Dedifferentiated amniotic fluid mesenchymal stem cell (primary cell): ENCODE data around the gene OCA2.
A peak's percentile ranks its signal among the peaks of the same experiment; 100 is the strongest.
"Not testable (repeated sequence)": the region's sequence is repeated elsewhere in the genome, so short reads cannot be mapped to it uniquely, and the experiment has no call there.

Experiments
- DNase-seq: peaks from one replicate; pipeline ENCODE4 v3.0.0-alpha.2; 2016; ENCODE audit errors: extremely low spot score

Gene OCA2

DNA sequence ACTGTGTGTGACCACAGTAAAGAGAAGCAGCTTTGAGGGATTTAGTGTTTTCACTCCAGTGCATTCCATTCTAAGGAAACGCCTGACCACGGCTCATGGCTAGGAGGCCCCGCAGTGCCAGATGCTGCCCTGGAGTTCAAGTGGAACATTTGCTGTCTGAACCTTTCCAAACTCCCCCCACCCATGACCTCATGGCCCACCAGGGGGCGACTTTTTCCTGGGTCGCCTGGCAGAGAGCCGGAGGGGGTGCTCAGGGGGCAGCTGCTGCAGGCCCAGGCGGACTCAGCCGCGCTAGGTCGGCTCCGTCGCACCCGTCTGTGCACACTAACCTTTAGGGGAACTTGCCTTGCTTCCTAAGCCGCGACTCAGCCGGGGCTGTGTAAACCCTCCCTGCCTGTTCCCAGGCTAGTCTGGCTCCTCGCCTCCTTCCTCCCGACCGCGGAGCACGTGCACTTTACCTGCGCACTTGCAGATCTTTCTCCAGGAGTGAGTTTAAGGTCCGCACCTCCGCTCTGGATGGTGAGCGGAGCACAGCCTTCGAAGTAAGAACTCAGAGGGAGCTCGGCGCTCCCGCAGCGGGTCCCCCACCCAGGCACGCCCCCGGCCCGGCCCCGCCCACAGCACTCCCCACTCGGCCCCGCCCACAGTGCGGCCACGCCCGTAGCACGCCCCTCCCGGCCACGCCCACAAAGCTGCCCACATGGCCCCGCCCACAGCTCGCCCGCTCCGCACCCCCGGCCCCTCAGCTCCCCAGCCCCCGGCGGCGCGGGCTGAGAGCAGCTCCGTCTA lies at the start of gene OCA2:
OCA2 (minus strand) TSS at position 550 of the 789 bp plus-strand sequence. CDS start 17,441 bp downstream, outside the sequence.
- DNase-seq, result peak; percentile 35

DNA sequence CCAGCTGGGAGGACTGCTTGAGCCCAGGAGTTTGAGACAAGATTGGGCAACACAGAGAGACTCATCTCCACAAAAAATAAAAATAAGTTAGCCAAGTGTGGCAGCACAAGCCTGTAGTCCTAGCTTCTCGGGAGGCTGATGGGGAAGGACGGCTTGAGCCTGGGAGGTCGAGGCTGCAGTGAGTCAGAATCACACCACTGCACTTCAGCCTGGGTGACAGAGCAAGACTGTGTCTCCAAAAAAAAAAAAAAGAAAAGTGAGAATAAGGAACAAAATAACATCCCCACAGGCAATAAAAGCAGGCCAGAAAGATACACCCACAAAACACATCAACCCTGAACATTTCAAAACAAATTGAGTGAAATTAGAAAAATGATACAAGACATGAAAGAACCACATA lies 48.7 kb upstream of the OCA2 start:
- DNase-seq, result no peak

DNA sequence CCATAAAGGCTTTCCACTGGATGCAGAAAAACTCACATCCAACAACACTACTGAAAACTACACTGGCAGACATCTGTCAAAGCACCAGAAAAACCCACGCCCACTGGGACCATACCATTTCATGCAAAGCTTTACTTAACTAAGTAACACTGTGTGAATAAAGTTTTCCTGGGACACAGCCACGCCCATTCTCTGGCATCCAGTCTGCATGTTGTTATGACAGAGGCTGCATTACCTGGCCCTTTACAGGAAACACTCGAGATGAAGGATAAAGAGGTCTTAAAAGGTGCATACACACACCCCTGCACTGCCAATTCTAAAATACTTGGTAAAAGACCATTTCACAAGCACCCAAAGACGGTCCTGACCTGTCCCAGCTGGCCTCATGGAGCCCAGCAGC lies 46.3 kb upstream of the OCA2 start:
- DNase-seq, result not testable (repeated sequence)

DNA sequence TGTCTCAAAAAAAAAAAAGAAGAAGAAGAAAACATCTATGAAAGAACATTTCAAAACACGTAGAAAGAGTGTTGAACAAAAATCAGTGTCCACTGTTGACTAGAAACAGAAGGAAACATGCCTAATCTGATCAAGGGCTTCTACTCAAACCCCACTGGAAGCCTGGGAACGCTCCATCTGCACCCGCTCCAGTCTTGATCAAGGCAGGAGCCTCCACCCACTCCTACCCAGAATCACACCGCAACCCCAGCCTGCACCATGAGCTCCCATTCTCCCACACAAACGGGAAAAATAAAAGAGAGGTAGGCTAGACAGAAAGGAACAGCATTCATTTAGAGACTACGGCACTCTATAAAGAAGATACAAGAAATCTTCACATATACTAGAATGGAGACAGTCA lies 40.9 kb upstream of the OCA2 start:
- DNase-seq, result no peak

DNA sequence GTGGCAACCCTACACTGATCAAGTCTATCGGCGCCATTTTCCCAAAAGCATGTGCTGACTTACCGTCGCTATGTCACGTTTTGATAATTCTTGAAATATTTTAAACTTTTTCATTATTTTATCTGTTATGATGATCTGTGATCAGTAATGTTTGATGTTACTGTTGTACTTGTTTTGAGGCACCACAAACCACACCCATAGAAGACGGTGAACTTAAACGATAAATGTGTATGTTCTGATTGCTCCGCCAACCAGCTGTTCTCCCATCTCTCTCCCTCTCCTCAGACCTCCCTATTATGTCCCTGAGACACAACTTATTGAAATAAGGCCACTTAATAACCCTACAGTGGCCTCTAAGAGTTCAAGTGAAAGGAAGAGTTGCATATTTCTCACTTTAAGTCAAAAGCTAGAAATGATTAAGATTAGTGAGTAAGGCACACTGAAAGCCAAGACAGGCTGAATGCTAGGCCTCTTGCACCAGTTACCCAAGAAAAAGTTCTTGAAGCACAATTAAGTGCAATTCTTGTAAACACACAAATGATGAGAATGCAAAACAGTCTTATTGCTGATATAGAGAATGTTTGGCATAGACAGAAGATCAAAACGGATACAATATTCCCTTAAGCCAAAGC lies 38.4 kb upstream of the OCA2 start:
- DNase-seq, result not testable (repeated sequence)

DNA sequence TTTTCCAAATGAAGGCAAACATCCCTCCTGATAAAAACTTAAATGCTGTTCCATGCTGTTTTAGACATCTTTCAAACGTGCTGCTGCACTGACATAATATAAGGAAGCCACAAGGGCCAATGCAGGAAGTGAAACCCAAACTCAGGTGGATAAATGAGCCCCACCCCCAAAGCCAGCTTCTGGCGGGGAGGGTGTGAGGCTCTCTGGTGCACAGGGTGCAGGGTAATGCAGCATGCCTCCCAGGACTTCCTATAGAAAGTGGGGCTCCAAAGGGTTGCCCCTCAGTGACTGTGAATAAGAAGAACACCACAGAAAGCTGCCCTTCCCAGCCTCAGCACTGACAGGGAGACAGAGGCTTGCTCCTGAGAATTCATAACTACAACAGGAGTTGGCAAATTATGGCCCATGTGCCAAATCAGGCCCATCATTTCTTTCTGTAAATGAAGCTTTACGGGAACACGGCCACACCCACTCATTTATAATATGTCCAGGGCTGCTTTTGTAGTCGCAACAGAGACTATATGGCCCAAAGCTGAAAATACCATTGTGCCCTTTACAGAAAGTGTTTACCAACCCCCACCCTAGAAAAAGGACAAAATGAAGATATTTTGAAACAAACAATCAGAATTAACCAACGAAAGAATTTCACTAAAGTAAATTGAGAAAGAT lies 37.3 kb upstream of the OCA2 start:
- not testable (repeated sequence) for DNase-seq

DNA sequence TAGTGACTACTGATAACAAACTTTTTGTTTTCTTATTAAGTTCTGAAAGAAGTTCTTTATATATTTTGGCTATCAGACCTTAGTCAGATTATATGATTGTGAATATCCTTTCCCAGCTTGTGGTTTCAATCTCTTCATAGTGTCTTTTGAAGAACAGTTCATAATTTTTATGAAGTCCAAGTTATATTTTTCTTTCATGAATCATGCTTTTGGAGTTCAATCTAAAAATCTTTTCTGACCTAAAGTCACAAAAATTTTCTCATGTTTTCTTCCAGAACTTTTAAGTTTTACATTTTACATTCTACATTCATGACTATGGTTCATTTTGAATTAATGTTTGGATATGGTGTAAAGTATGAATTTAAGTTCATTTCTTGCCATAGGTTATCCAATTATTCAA lies 34.2 kb upstream of the OCA2 start:
- DNase-seq, result peak; percentile 27

DNA sequence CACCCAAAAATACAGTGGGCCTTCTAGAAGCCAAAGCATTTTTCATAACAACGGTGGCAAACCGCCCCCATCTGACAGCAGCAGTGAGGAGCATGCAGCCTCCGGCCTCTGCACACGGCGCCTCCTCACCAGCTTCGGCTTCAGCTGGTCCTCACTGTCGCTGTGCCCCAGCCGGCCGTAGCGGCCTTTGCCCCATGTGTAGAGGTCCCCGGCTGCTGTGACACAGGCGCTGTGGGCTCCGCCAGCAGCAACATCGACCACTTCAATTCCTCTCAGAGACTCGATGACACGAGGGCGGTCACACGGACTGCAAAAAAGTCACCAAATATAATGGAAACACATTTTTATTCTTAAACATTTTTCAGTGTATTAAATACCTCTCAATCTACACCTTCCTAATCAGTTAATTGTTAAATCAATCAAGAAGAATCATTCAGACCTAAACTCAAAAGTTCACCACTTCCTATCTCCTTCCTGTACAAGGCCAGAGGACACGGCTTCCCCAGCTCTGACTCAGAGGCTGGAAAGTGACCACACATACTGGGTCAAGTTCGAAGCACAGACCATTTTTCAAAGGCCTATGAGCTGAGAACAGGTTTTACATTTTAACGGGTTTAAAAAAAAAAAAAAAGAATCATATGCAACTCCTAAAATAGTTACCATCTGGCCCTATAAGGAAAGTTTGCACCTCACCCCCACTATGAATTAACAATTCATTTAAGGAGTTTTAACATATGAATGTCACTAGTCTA lies 33.6 kb upstream of the OCA2 start:
- DNase-seq, result no peak

DNA sequence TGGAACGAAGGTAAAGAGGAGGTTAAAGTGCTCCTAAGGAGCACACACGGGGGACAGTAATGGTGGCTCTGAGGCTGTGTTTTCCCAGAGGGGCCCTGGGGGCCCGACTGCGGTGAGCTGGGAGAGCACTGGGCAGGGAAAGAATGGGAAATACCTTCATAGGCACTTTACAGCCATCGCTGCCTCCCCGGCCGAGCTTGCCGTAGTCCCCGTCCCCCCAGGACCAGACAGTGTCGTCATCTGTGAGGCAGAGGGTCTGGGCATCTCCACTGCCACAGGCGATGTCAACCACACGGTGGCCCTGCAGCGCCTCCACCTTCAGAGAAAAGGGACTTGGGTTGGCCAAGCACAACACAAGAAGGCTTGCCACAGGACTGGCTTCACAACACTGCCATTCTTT lies 32.8 kb upstream of the OCA2 start:
- DNase-seq, result no peak

DNA sequence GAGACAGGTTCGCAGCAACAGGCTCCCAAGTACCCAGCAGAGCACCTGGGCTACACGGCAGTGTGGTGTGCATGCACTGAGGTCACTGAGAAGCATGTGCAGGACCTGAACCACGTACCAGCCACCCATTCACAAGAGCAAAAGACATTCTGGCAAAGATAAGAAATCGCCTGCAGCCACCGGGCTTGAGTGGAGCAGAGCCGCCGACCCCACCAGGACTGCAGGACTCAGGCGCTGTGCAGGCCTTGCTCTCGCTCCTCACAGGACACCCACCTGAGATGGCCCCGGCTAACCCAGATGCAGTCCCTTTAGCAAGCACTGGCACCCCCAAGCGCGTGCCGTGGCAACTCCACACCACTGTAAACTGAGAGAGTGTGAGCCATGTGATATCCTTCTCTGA lies 32.3 kb upstream of the OCA2 start:
- no peak for DNase-seq

DNA sequence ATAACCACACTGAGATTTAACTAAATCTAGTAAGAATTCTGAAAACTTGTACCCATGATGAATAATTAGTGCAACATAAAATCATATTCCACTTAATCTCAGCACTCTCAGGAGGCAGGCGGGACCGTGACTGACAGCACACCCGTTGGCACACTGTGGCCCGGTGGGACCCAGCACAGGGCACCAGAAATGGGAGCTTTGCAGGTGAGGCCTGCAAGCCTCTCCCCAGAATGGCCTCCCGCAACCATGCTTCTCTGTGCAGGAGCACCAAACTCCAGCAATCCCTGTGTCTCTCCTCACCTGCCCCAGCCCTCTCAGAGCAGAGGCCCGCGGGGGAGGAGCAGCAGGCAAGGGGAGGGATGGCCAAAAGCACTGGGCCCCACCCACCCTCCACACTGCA lies 31.5 kb upstream of the OCA2 start:
- no peak for DNase-seq

DNA sequence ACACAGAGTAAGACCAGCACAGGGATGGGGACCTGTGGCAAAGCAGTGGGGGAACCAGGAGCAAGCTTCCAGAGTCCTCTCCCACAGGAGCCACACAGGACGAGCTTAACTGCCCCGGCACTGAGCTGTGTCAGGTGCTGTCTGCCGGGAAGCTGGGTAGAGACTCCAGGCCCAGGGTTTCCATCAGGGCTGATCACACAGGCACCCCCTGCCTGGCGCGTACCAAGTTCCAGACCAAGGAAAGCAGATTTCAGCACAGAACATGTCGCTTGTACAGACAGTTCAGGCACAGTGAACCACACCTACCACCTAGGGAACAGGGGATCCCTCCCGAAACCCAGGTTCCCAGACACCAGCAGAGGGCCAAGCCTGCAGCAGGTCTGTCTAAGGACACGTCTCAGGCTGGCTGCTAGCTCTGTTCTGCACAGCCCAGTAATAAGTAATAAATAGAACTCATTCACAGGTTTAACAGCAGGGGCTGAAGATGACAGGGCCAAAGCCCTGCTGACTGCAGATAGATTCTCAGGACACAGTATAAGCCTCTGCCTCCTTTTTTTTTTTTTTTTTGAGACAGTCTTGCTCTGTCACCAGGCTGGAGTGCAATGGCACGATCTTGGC lies 30.2 kb upstream of the OCA2 start:
- DNase-seq, result no peak

DNA sequence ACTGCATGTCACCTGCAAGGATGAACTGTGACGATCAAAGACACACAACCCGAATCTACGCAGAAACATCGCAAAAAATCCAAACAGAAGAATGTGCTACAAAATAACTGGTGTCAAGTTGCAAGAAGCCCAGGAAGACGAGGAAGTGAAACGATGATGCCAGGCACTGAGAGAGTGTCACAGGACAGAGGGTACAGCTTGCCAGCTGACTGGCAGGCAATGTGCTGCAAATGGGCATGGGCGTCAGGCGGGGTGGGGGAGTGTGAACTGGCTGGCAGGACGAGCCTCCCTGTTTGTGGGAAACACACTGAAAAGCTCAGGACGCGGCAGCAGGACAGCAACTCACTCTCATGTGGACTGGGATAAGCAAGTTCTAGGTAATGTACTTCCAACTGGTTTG lies 28.9 kb upstream of the OCA2 start:
- no peak for DNase-seq

DNA sequence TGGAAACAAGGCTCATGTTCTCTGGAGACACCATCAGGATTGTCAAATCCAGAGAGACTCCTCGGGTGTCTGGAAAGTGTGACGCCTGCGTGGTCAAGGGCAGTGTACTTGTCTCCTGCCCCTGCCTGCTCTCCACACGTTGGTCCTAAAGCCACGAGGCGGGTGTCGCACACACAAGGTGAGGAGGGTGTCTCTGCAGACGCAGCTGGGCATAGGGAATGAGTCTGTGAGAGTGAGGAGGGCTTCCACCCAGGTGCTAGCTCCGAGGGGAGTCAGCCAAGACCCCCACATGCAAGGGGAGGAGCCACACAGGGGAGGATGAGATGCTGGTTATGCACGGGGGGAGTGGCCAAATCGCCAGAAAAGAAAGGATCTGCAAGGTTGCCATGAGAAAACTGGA lies 27.9 kb upstream of the OCA2 start:
- DNase-seq, result no peak

DNA sequence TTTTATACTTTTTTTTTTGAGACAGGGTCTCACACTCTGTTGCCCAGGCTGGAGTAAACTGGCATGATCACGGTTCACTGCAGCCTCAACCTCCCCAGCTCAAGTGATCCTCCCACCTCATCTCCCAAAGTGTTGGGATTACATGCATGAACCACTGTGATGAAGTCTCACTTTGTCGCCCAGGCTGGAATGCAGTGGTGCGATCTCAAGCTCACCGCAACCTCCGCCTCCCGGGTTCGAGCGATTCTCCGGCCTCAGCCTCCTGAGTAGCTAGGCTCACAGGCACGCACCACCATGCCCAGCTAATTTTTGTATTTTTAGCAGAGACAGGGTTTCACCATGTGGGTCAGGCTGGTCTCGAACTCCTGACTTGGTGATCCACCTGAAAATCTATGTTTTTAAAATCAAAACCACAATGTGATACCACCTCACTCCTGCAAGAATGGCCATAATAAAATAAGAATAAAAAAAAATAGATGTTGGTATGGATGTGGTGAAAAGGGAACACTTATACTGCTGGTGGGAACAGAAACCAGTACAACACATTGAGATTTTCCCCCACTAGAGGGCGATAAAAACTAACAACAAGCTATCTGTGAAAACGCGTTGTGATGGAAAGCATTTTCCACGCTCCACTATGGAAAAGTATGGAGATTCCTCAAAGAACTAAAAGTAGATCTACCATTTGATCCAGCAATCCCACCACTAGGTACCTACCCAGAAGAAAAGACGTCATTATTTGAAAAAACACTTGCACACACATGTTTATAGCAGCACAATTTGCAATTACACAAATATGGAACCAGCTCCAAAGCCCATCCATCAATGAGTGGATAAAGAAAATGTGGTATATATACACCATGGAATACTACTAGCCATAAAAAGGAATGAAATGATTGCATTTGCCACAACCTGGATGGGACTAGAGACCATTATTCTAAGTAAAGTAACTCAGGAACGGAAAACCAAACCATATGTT lies 26.8 kb upstream of the OCA2 start:
- peak; percentile 39 for DNase-seq

DNA sequence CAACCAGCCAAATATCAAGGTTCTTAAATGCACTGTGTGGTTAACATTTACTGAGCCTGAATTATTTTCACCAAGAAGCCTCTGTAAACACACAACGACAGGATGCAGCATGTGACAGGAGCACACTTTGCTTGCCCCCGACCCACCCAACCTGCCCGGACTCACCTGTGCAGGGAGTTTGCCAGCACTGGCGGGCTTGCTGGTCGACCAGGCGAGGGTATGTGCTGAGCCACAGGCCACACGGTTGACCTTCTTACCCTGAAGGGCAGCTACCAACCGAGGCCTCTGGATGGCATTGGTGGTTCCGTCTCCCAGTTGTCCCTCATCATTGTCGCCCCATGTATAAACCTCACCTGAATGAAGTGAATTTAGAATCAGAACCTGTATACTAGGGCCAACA lies 25.7 kb upstream of the OCA2 start:
- DNase-seq, result no peak

DNA sequence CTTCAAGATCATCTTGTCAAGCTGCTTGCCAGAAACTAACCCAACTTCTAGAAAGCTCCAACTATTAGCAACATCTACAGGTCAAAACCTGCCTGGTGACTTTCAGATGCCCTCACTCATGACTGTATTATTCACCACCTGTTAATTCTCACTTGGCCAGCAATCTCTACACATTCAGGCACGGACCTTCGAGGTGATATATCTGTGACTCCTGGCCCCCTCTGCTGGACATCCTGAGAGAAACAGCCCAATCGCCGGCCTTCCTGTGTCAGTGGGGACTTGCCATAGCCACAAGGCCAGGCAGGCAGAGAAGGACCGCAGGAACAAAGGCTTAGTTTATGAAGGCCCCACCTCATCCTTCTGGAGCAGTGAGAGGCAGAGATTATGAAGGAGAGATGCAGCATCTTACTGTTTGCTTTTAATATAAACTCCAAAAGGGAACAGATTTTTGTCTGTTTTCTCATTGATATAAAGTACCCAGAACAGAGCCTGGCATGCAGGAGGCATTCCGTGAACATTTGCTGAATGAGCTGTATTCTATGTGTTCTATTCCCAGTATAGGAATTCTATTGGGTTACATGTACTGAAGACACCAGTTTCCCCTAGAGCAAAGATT lies 24.4 kb upstream of the OCA2 start:
- peak; percentile 38 for DNase-seq

DNA sequence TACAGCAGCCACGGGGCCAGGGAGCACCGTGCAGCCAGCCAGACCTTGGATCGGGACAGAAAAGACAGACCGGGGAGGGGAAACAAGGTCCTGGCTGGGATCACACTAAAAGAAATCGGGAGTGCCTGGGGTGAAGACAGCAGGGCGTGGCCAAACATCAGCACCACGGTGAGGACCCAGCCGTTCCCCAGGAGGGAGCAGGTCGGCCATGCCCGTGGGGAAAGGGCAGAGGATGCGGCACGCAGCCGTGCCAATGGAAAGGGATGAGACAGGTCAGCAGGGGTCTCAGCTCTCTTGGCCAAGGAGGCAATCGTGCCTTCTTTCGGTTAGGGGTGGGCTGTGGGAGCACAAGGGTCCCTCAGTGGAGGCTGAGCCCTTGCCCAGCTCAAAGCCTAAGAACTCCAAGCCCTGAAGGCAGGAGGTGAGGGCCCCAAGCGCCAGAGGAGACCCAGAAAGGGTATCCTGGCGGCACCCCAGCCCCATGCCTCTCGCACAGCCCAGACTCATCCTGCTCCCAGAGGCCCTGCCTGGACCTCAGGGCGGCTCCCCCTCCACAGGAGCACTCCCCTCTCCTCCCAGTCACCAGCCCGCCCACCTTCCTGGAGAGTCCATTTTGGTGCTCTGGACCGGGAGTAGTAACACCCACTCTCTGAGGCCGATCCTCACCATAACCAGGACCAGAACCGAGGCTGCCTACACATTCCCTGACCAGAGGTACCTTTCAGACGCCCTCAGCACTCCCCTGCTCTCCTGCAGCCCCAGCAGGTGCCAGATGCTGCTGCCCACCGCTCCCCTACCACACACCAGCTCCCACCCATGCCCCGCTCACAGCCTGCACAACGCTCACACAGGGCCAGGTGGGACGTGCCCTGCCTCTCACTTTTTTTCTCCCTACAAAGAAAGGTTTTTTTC lies 23.2 kb upstream of the OCA2 start:
- DNase-seq, result no peak

DNA sequence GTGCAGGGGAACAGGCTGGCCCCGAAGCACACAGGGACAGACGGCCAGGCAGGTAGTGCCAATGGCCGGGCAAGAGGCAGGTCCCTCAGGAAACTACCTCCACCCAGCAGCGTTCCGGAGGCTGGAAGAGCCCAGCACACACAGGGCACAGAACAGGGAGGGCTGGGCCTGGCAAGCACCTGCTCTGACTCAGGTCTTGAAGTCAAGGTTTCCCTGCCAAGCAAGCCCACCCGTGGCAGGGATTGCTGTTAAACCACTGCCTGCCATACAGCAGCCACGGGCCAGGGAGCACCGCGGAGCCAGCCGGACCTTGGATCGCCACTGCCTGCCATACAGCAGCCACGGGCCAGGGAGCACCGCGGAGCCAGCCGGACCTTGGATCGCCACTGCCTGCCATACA lies 22.5 kb upstream of the OCA2 start:
- not testable (repeated sequence) for DNase-seq
